Measurements from ENCODE around the gene AGXT. TPM values are rescaled to one million over a fixed set of nuclear protein-coding genes. Genes with fewer than 3 reads are reported as not detected.

Gene AGXT
- total and polyA plus RNA-seq, 4 donors: 254 to 1,572 (median 1,428) TPM

GRCh38 chr2:240906141-240906910 is 37.7 kb downstream of the AGXT start, which contains the start of gene CROCC2:
Gene CROCC2, plus strand, starts transcription at chr2:240906336. Its CDS starts 178 bp downstream, at chr2:240906514.
- Histone ChIP-seq H3K4me1 (ENCODE audit: control insufficient read depth in 4 of 4, insufficient read depth in 4 of 4, low read length in 3 of 4) (no peaks in the 10 kb centered on the region), H3K9ac (ENCODE audit: low read depth in 1 of 2, low read length in 2 of 2) (no peak within 1 kb of the TSS), H3K9me3 (ENCODE audit: control insufficient read depth in 4 of 4, low read length in 3 of 4) (no peaks in the 10 kb centered on the region), H3K4me3 (ENCODE audit: low read depth in 1 of 3, low read length in 3 of 3) (no peak within 1 kb of the TSS), H3K27ac (ENCODE audit: low read depth in 1 of 2, low read length in 2 of 2) (no peak within 1 kb of the TSS), H3K36me3 (ENCODE audit: control insufficient read depth in 4 of 4, insufficient read depth in 3 of 4, low read depth in 1 of 4, low read length in 3 of 4) (no peaks in the 10 kb centered on the region), H3K27me3 (ENCODE audit: control insufficient read depth in 4 of 4, insufficient read depth in 4 of 4, low read length in 3 of 4) (no peaks in the 10 kb centered on the region)
- no peak for TF ChIP-seq NR2F2 (IDR thresholded peaks at IDR 0.05)
- no peak for TF ChIP-seq MAX (IDR thresholded peaks at IDR 0.05)
- TF ChIP-seq ATF3 (IDR thresholded peaks at IDR 0.05): no peak
- no peak for TF ChIP-seq RXRA (IDR thresholded peaks at IDR 0.05)
- no peak for TF ChIP-seq REST (IDR thresholded peaks at IDR 0.05)
- no peak for TF ChIP-seq FOXA2 (IDR thresholded peaks at IDR 0.05)
- no peak for TF ChIP-seq SP1 (IDR thresholded peaks at IDR 0.05)
- no peak for TF ChIP-seq GABPA (IDR thresholded peaks at IDR 0.05 in 1 of 2, conservative IDR thresholded peaks at IDR 0.05 in 1 of 2)
- TF ChIP-seq CTCF (IDR thresholded peaks at IDR 0.05; ENCODE audit: low read depth, low read length, missing input control): no peak
- no peak for TF ChIP-seq EGR1 (IDR thresholded peaks at IDR 0.05; ENCODE audit: low read depth in 2 of 2)
- no peak for TF ChIP-seq JUND (IDR thresholded peaks at IDR 0.05)
- TF ChIP-seq FOXA1 (IDR thresholded peaks at IDR 0.05): no peak
- TF ChIP-seq YY1 (IDR thresholded peaks at IDR 0.05): no peak
- no peak for TF ChIP-seq HNF4G (IDR thresholded peaks at IDR 0.05)
- TF ChIP-seq HNF4A (conservative IDR thresholded peaks at IDR 0.05): no peak
- no peak for TF ChIP-seq RAD21 (IDR thresholded peaks at IDR 0.05)
- 79% methylated on average over 23 of the region's 23 CpGs for WGBS
- DNase-seq (ENCODE audit: low spot score): no peak

- Histone ChIP-seq H3K4me1 (ENCODE audit: control insufficient read depth in 4 of 4, insufficient read depth in 4 of 4, low read length in 3 of 4) (peaks cover 0 to 1% (median under 1%) of the 10 kb centered on the region in 4 donors), H3K9ac (ENCODE audit: low read depth in 1 of 2, low read length in 2 of 2) (no peak overlapping the region), H3K36me3 (ENCODE audit: control insufficient read depth in 4 of 4, insufficient read depth in 3 of 4, low read depth in 1 of 4, low read length in 3 of 4) (no peaks in the 10 kb centered on the region), H3K4me3 (ENCODE audit: low read depth in 1 of 3, low read length in 3 of 3) (no peak overlapping the region), H3K27ac (ENCODE audit: low read depth in 1 of 2, low read length in 2 of 2) (no peak overlapping the region), H3K27me3 (ENCODE audit: control insufficient read depth in 4 of 4, insufficient read depth in 4 of 4, low read length in 3 of 4) (no peaks in the 10 kb centered on the region), H3K9me3 (ENCODE audit: control insufficient read depth in 4 of 4, low read length in 3 of 4) (no peaks in the 10 kb centered on the region)
- DNase-seq (ENCODE audit: low spot score): no peak
- 82% methylated on average over 22 of the region's 22 CpGs for WGBS
- no peak for TF ChIP-seq YY1 (IDR thresholded peaks at IDR 0.05)
- no peak for TF ChIP-seq ZBTB33 (IDR thresholded peaks at IDR 0.05)
- TF ChIP-seq TAF1 (conservative IDR thresholded peaks at IDR 0.05): no peak
- no peak for TF ChIP-seq RXRA (IDR thresholded peaks at IDR 0.05)
- TF ChIP-seq CTCF (IDR thresholded peaks at IDR 0.05; ENCODE audit: low read depth, low read length, missing input control): no peak
- TF ChIP-seq EGR1 (IDR thresholded peaks at IDR 0.05; ENCODE audit: low read depth in 2 of 2): no peak
- no peak for TF ChIP-seq FOXA2 (IDR thresholded peaks at IDR 0.05)
- no peak for TF ChIP-seq HNF4G (IDR thresholded peaks at IDR 0.05)
- TF ChIP-seq SP1 (IDR thresholded peaks at IDR 0.05): no peak
- TF ChIP-seq GABPA (IDR thresholded peaks at IDR 0.05 in 1 of 2, conservative IDR thresholded peaks at IDR 0.05 in 1 of 2): no peak
- TF ChIP-seq JUND (IDR thresholded peaks at IDR 0.05): no peak
- no peak for TF ChIP-seq RAD21 (IDR thresholded peaks at IDR 0.05)
- TF ChIP-seq FOXA1 (IDR thresholded peaks at IDR 0.05): no peak
These were observed 38.4 kb downstream of the AGXT start for GRCh38 chr2:240906911-240907590.
